Hematopoietic multipotent progenitor cell (in vitro differentiated cells): ENCODE measurements around the gene PTPRS. TPM values are rescaled to one million over a fixed set of nuclear protein-coding genes. Genes with fewer than 3 reads are reported as not detected.
A peak's percentile ranks its signal among the peaks of the same experiment; 100 is the strongest.
"Not testable (repeated sequence)": the region's sequence is repeated elsewhere in the genome, so short reads cannot be mapped to it uniquely, and the experiment has no call there.

ENCODE experiments used
- DNase-seq, 3 donors: peaks; one replicate each; pipeline ENCODE4 v3.0.0-alpha.2; 2011 to 2015; ENCODE audit warnings: low read depth in 2 of 3, low spot score in 2 of 3
- total RNA-seq: library from RNA; depleted of rRNA; stranded (reverse); fragments of >200 nt; gene quantifications from one replicate; pipeline ENCODE4 v1.2.3, GENCODE V29; 2012

PTPRS gene
- 21.5 TPM for total RNA-seq

DNA sequence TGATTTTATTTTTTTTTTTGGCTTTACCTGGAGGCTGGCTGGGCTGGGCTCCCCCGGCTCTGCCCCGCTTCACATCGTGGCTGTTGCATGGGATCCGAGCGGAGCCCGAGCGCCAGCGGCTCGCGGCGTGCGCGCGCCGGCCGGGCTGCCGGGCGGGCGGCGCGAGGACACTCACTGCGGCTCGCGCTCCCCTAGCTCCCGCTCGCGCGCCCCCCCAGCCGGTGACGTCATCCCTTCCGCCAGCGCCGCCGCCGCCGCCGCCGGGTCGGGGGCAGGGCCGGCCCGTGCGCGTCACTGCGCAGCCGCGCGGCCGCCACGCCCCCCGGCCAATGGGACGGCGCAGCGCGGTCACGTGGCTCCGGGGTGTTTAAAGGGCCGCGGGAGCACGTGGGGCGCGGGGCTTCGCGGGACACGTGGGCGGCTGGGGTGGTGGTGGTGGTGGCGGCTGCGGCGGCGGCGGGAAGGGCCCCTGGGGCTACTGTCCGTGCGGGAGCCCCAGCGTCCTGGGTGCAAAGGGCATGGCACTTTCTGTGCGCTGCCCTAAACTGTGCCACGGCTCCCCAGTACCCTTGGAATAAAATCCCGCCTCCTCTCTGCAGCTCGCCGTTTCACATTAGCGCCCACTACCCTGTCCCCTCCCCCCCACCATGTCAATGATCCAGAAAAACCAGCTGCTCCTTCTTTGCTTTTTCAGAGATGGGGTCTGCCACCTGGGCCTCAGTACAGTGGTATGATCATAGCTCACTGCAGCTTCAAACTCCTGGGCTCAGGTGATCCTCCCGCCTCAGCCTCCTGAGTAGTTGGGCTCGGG, at the start of gene PTPRS:
Gene PTPRS, minus strand, starts transcription at position 176 of the 811 bp plus-strand sequence. CDS start 54,672 bp downstream, outside the sequence.
- peak in 2 of 3 donors; percentile 72 to 73 for DNase-seq

DNA sequence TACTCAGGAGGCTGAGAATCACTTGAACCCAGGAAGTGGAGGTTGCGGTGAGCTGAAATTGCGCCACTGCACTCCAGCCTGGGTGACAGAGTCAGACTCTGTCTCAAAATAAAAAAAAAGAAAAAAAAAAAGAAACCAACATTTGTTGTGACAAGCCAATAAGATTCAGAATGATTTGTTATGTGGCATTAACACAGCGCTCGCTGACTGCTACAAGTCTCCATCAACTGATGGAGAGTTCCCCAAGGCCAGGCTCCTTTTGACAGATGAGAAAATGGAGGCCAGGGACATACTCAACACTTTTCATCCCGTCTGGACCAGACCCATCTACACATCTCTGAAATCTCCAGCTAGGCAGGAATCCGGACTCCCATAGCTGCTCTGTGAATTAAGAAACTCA, 48.7 kb upstream of the PTPRS start:
- no peak for DNase-seq

- no peak for DNase-seq
These were observed 46.9 kb upstream of the PTPRS start for GRCh38 chr19:5387472-5387871.

- DNase-seq = no peak
These were observed 46.2 kb upstream of the PTPRS start for GRCh38 chr19:5386841-5387240.

DNA sequence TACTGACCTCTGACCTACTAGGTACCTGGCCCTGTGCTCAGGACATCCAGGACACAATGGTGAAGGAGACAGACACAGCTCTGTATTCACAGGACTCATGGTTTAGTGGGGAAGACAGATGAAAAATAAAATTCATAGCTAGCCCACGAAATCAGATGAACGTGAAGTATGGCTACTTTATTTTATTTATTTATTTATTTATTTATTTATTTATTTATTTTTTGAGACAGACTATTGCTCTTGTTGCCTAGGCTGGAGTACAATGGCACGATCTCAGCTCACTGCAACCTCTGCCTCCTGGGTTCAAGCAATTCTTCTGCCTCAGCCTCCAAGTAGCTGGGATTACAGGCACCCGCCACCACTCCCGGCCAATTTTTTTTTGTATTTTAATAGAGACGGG, 40.6 kb upstream of the PTPRS start:
- DNase-seq = not testable (repeated sequence)

DNA sequence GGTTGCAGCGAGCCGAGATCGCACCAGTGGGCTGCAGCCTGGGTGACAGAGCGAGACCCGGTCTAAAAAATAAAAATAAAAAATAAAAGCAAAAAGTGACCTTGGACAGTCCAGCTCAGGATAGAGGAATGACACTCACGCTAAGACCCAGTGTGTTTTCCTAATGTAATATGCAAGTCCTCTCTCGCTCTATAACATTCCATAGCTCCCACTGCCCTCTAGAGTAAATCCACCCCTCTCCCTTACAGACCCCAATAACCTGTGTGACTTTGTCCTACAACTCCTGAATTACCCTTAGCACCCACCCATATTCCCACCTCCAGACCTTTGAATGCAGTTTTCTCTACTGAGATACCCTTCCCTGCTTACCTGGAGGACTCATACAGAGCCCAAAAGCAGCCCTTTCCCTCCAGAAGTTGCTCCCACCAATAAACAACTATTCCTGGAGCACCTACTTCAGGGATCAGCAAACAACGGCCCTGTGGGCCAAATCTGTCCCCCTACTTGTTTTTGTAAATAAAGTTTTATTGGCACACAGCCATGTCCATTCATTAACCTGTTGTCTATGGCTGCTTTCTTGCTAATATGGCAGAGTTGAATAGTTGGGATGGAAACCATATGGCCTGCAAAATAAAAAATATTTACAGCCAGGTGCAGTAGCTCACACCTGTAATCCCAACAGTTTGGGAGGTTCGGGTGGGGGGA, 39.8 kb upstream of the PTPRS start:
- no peak for DNase-seq

- no peak for DNase-seq
These were observed 36.3 kb upstream of the PTPRS start for GRCh38 chr19:5376928-5377327.

GRCh38 chr19:5372572-5373200, 32.1 kb upstream of the PTPRS start:
- no peak for DNase-seq

DNA sequence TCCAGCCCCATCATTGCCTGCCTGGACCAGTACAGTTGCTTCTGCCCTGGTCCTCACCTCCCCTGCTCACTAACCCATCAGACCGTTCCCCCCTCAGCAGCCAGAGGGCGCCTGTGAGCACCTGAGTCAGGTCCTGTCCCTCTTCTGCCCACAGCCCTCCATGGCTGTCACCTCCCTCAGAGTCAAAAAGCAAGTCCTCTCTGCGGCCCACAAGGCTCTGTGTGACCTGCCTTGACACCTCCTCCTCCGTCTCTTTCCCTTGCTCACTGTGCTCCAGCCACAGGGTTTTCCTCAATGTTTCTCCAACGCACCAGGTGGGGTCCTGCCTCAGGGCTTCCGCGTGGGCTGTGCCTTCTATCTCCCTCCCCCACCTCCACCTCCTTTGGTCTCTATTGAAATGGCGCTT, 29.4 kb upstream of the PTPRS start:
- DNase-seq = peak in 2 of 3 donors; percentile 26 to 64

DNA sequence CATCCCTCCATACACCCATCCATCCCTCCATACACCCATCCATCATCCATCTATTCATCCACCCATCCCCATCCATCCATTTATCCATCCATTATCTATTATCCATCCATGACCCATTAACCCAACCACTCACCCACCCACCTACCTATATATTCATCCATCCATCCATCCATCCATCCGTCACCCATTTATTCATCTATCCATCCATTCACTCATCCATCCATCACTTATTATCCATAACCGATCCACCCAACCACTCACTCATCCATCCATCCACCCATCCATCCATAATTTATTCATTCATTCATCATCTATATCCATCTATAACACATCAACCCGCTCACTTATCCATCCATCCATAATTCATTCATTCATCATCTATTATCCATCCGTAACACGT, 28.7 kb upstream of the PTPRS start:
- DNase-seq = no peak

- DNase-seq = no peak
These were observed 27.0 kb upstream of the PTPRS start for GRCh38 chr19:5367530-5368133.

DNA sequence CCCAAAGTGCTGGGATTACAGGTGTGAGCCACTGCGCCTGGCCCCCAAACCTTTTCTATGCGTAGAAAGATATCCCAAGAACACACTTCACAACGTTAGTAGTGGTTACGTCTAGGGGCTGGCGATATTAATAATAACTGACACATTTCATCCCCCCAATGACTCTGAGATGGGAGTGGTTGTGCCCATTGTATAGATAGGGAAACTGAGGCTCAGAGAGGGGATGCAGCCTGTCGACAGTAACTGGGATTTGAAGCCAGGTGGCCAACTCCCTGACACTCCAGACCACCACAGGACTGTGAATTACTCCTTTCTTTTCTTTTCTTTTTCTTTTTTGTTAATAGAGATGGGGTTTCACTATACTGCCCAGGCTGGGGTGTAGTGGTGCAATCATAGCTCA, 25.3 kb upstream of the PTPRS start:
- DNase-seq = no peak

DNA sequence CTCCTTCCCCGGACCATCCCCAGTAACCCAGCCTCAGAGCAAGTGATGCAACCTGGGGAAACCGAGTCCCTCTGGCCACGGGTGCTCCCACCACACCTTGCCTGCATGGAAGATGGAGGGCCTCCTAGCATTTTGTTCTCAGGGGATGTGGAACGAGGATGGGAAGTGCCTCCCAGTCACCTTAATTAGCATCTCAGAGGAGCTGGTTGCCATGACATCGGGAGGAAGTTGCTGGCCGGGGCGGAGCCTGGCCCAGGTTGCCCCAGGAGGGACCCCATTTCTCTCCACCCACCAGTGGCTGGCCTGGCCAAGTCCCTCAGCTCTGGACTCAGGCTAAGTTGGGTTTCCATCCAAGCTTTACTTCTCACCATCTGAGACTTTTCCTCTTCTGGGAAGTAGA, 24.1 kb upstream of the PTPRS start:
- no peak for DNase-seq

- not testable (repeated sequence) for DNase-seq
These were observed 21.2 kb upstream of the PTPRS start for GRCh38 chr19:5361839-5362238.

- no peak for DNase-seq
These were observed 20.8 kb upstream of the PTPRS start for GRCh38 chr19:5361407-5361806.

DNA sequence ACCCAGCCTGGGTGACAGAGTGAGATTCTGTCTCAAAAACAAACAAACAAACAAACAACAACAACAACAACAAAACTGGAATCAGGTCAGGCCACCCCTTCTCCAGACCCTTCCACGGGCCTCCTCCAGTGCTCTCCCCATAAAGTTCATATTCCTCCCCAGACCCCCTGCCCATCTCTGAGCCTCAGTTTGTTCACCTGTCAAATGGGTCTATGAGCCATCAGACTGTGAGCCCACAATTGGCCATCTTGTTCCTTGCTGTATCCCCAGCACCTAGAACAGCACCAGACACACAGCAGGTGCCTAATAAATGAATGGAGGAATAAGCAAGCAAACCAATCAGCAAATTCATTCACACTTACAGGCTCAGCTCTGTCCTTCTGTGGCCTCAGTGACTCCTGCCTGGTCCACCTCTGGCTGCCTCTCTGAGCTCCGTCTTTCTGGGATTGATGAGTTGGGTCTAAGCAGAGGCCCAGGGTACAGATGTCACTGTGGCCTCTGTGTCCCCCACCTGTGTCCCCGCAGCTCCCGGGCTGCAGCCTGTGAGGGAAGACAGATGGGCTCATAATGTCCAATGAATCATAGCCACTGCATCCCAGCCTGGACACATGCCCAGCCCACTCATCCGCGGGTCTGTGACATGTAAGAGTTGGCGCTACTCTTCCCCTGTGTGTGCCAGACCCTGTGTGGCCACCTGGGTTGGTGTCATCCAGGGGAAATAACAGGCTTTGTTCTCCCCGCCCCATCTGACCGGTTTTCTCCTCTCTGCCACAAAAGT, 19.6 kb upstream of the PTPRS start:
- no peak for DNase-seq

DNA sequence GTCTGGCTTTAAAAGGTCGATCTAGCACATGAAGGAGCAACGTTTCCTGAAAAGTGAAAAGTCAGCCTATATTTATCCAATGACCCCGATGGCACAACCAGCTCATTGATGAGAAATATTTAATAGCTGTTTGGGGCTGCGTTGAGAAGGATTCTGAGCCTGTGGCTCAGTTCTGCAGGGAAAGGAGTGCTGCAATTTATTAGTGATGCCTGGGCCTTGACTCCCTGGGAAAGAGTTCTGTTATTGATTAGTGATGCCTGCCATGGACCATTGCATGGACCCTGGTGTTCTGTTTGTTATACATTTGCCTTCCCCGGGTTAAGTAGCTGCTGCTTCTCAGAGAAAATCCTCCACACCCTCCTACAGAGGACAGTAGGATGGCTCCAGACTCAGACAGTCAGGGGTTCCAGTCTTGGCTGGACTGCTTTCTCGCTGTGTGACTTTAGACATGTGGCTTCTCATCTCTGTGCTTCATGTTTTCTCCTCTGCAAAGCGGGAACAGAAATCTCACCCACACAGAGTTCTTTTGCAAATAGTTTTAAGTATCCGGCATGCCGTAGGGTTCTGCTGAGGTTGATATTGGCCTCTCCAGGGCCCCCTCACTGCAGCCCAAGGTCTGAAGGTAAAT, 17.7 kb upstream of the PTPRS start:
- DNase-seq = no peak

- no peak for DNase-seq
These were observed 17.0 kb upstream of the PTPRS start for GRCh38 chr19:5357584-5357983.

DNA sequence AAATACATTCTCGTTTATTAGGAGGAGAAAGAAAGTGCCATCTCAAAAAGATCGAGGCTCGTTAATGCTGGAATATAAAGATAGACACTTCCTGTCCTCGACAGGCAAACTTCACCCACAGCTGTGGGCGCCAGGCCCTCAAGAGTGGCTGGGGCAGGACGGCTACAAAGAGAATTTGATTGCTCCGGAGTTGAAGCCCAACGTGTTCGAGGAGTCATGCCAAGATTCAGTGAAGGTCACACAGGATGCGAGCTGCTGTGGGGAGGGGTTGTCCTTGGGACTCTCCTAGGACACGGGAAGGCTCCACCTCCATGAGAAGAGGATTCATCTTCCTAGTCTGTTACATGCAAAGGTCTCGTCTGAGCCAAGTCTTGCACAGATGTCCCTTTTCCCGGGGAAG, 16.3 kb upstream of the PTPRS start:
- DNase-seq = no peak

- no peak for DNase-seq
These were observed 15.8 kb upstream of the PTPRS start for GRCh38 chr19:5356428-5356827.
